ENCODE measurements around the gene RARRES1.

DNA sequence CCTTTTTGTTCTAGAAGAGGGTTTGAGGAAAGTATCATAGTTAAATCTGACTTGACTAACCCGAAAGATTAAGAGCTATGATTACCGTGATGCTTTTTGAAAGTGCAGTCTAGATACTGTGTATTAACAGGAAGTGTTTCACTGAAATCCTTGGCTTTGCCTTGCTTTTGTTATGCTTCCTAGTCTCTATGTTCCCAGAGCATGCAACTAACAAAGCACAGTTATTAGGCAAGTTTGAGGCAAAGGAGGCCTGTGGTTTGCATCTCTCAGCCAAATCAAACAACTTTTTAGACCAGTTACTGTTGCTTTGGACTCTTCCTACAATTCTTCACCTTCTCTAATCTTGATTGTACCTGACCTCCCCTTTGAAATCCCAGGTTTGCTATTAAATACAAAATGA is 63.8 kb downstream of the RARRES1 start:
- TF ChIP-seq POLR2A (IDR thresholded peaks at IDR 0.05; ENCODE audit: low read depth, low read length) = no peak
- no peak for TF ChIP-seq POLR2AphosphoS5 (IDR thresholded peaks at IDR 0.05; ENCODE audit: low read depth, low read length)
